Liver (tissue), 9 donors: ENCODE measurements around the gene B3GNT5. TPM values are rescaled to one million over a fixed set of nuclear protein-coding genes. Genes with fewer than 3 reads are reported as not detected.

Experiments
- DNase-seq: peaks from one replicate; pipeline ENCODE4 v3.0.0-alpha.2; 2017; ENCODE audit warnings: low spot score
- H3K27ac ChIP-seq, 2 donors: one replicate each; pipeline ENCODE4 v1.7.0; 2013; ENCODE audit warnings: inconsistent platforms in 2 of 2, low read length in 2 of 2, control low read depth in 1 of 2, low read depth in 1 of 2, mild to moderate bottlenecking in 1 of 2
- H3K27me3 ChIP-seq, 4 donors: one replicate each; pipeline versions ENCODE4 v1.6.1 to v1.7.0; 2013; ENCODE audit warnings: low read length in 3 of 4, inconsistent platforms in 1 of 4, mild to moderate bottlenecking in 1 of 4, moderate library complexity in 1 of 4; ENCODE audit not compliant: control insufficient read depth in 4 of 4, insufficient read depth in 4 of 4
- H3K36me3 ChIP-seq, 4 donors: one replicate each; pipeline versions ENCODE4 v1.6.1 to v1.7.0; 2013; ENCODE audit warnings: low read length in 3 of 4, mild to moderate bottlenecking in 3 of 4, low read depth in 1 of 4, moderate library complexity in 1 of 4; ENCODE audit not compliant: control insufficient read depth in 4 of 4, insufficient read depth in 3 of 4
- H3K4me1 ChIP-seq, 4 donors: one replicate each; pipeline versions ENCODE4 v1.6.1 to v1.7.0; 2013; ENCODE audit warnings: low read length in 3 of 4, mild to moderate bottlenecking in 3 of 4, moderate library complexity in 1 of 4; ENCODE audit not compliant: control insufficient read depth in 4 of 4, insufficient read depth in 4 of 4
- H3K4me3 ChIP-seq, 3 donors: one replicate each; pipeline versions ENCODE4 v1.6.1 to v1.7.0; 2013; ENCODE audit warnings: low read length in 3 of 3, control low read depth in 1 of 3, low read depth in 1 of 3, mild to moderate bottlenecking in 1 of 3
- H3K9ac ChIP-seq, 2 donors: one replicate each; pipeline ENCODE4 v1.7.0; 2013; ENCODE audit warnings: low read length in 2 of 2, mild to moderate bottlenecking in 2 of 2, moderate library complexity in 2 of 2, control low read depth in 1 of 2, low read depth in 1 of 2
- H3K9me3 ChIP-seq, 4 donors: one replicate each; pipeline versions ENCODE4 v1.6.1 to v1.7.0; 2013; ENCODE audit warnings: low read length in 3 of 4; ENCODE audit not compliant: control insufficient read depth in 4 of 4
- EGR1 ChIP-seq, 2 donors: IDR thresholded peaks; 2 replicates each; pipeline ENCODE4 v1.6.1; 2016 to 2018; ENCODE audit warnings: antibody characterized with exemption in 2 of 2, low read depth in 2 of 2
- FOXA2 ChIP-seq: IDR thresholded peaks from 2 replicates; pipeline ENCODE4 v1.6.1; 2016; ENCODE audit warnings: antibody characterized with exemption
- GABPA ChIP-seq, 2 donors: IDR thresholded peaks in 1 of 2; conservative IDR thresholded peaks in 1 of 2; 2 replicates each; pipeline ENCODE4 v1.6.1; 2016; ENCODE audit warnings: antibody characterized with exemption in 2 of 2, mild to moderate bottlenecking in 1 of 2, moderate library complexity in 1 of 2
- HNF4A ChIP-seq, 2 donors: conservative IDR thresholded peaks; 2 replicates each; pipeline ENCODE4 v1.6.1; 2016; ENCODE audit warnings: antibody characterized with exemption in 2 of 2, mild to moderate bottlenecking in 2 of 2
- HNF4G ChIP-seq: IDR thresholded peaks from 2 replicates; pipeline ENCODE4 v1.6.1; 2016; ENCODE audit warnings: antibody characterized with exemption
- JUND ChIP-seq, 2 donors: IDR thresholded peaks; 2 replicates each; pipeline ENCODE4 v1.6.1; 2016; ENCODE audit warnings: antibody characterized with exemption in 2 of 2
- NR2F2 ChIP-seq: IDR thresholded peaks from 2 replicates; pipeline ENCODE4 v1.6.1; 2016; ENCODE audit warnings: antibody characterized with exemption
- RXRA ChIP-seq, 2 donors: IDR thresholded peaks; 2 replicates each; pipeline ENCODE4 v1.6.1; 2017 to 2018; ENCODE audit warnings: antibody characterized with exemption in 2 of 2, mild to moderate bottlenecking in 1 of 2
- SP1 ChIP-seq: IDR thresholded peaks from 2 replicates; pipeline ENCODE4 v1.6.1; 2018; ENCODE audit warnings: antibody characterized with exemption, mild to moderate bottlenecking
- TAF1 ChIP-seq: conservative IDR thresholded peaks from 2 replicates; pipeline ENCODE4 v1.6.1; 2016; ENCODE audit warnings: antibody characterized with exemption, mild to moderate bottlenecking
- YY1 ChIP-seq: IDR thresholded peaks from 2 replicates; pipeline ENCODE4 v1.6.1; 2016; ENCODE audit warnings: antibody characterized with exemption, mild to moderate bottlenecking
- WGBS: extraction: QIAGEN DNeasy Blood & Tissue Kit; methylation state at CpG from one replicate; pipeline ENCODE4 v1.1.7; 2013; 5-methylcytosine and 5-hydroxymethylcytosine counted together
- polyA plus RNA-seq, 2 donors: library from polyadenylated mRNA; stranded (reverse) in 1 of 2; unstranded in 1 of 2; fragments of 200-250 nt in 1 of 2; fragments of >200 nt in 1 of 2; fragmentation: Nextera tagmentation in 1 of 2; extraction: Ambion mirVana in 1 of 2; gene quantifications; one replicate each; pipeline versions ENCODE4 v1.2.1 to v1.2.3, GENCODE V29; 2013 to 2015
- total RNA-seq, 2 donors: library from RNA; depleted of rRNA; stranded (reverse); fragments of >200 nt; gene quantifications; one replicate each; pipeline ENCODE4 v1.2.3, GENCODE V29; 2014
- TF ChIP-seq, protein P1 (sequence below): fragments of 150-350 bp; IDR thresholded peaks from 2 replicates; pipeline ENCODE4 v1.5.1; 2017; ENCODE audit warnings: improper control_type of control experiment, low read depth, low read length; ENCODE audit not compliant: missing input control
- TF ChIP-seq, protein P2 (sequence below): IDR thresholded peaks from 2 replicates; pipeline ENCODE4 v1.6.1; 2016; ENCODE audit warnings: antibody characterized with exemption, mild to moderate bottlenecking
- TF ChIP-seq, protein P3 (sequence below): IDR thresholded peaks from 2 replicates; pipeline ENCODE4 v1.6.1; 2016; ENCODE audit warnings: antibody characterized with exemption
- TF ChIP-seq, protein P4 (sequence below): IDR thresholded peaks from 2 replicates; pipeline ENCODE4 v1.6.1; 2016; ENCODE audit warnings: antibody characterized with exemption
- donor health status: healthy.
- donor health status: healthy.
- donor health status: healthy.
- donor health status: healthy.
- donor health status: healthy.

Gene B3GNT5
- total and polyA plus RNA-seq, 4 donors: 0.22 to 1.8 (median 0.53) TPM

DNA sequence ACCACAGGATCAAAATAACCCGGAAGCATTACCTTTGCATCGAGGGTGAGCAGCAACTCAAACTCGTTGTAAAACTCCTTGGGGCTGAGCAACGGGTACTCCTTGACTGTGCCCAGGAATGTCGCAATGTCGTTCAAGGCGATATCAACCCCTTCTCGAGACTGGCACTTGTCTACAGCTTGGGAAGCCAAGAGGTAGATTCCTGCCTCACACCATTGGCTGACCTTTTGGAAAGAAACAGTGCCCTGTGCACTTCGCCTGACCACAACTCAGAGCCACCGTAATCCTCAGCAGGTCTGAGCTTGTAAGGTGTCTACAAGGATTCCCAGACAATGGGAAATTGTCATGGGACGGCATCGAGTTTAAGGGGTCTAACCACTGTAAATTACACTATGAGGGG lies 43.9 kb downstream of the B3GNT5 start:
- Histone ChIP-seq H3K4me1 (peaks cover 0 to 3% (median under 1%) of the 10 kb centered on the region in 4 donors), H3K27ac (no peak overlapping the region), H3K9ac (no peak overlapping the region), H3K9me3 (no peaks in the 10 kb centered on the region), H3K4me3 (no peak overlapping the region), H3K27me3 (no peaks in the 10 kb centered on the region), H3K36me3 (no peaks in the 10 kb centered on the region)
- DNase-seq: no peak
- TF ChIP-seq EGR1 (IDR thresholded peaks at IDR 0.05; ENCODE audit: low read depth in 2 of 2) (no peak), SP1 (no peak), GABPA (IDR thresholded peaks at IDR 0.05 in 1 of 2, conservative IDR thresholded peaks at IDR 0.05 in 1 of 2) (no peak), RXRA (IDR thresholded peaks at IDR 0.05) (no peak)
- TF ChIP-seq, protein P1, sequence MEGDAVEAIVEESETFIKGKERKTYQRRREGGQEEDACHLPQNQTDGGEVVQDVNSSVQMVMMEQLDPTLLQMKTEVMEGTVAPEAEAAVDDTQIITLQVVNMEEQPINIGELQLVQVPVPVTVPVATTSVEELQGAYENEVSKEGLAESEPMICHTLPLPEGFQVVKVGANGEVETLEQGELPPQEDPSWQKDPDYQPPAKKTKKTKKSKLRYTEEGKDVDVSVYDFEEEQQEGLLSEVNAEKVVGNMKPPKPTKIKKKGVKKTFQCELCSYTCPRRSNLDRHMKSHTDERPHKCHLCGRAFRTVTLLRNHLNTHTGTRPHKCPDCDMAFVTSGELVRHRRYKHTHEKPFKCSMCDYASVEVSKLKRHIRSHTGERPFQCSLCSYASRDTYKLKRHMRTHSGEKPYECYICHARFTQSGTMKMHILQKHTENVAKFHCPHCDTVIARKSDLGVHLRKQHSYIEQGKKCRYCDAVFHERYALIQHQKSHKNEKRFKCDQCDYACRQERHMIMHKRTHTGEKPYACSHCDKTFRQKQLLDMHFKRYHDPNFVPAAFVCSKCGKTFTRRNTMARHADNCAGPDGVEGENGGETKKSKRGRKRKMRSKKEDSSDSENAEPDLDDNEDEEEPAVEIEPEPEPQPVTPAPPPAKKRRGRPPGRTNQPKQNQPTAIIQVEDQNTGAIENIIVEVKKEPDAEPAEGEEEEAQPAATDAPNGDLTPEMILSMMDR: no peak
- TF ChIP-seq, protein P2, sequence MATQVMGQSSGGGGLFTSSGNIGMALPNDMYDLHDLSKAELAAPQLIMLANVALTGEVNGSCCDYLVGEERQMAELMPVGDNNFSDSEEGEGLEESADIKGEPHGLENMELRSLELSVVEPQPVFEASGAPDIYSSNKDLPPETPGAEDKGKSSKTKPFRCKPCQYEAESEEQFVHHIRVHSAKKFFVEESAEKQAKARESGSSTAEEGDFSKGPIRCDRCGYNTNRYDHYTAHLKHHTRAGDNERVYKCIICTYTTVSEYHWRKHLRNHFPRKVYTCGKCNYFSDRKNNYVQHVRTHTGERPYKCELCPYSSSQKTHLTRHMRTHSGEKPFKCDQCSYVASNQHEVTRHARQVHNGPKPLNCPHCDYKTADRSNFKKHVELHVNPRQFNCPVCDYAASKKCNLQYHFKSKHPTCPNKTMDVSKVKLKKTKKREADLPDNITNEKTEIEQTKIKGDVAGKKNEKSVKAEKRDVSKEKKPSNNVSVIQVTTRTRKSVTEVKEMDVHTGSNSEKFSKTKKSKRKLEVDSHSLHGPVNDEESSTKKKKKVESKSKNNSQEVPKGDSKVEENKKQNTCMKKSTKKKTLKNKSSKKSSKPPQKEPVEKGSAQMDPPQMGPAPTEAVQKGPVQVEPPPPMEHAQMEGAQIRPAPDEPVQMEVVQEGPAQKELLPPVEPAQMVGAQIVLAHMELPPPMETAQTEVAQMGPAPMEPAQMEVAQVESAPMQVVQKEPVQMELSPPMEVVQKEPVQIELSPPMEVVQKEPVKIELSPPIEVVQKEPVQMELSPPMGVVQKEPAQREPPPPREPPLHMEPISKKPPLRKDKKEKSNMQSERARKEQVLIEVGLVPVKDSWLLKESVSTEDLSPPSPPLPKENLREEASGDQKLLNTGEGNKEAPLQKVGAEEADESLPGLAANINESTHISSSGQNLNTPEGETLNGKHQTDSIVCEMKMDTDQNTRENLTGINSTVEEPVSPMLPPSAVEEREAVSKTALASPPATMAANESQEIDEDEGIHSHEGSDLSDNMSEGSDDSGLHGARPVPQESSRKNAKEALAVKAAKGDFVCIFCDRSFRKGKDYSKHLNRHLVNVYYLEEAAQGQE: no peak
- WGBS: 94% methylated on average over 12 of the region's 12 CpGs

DNA sequence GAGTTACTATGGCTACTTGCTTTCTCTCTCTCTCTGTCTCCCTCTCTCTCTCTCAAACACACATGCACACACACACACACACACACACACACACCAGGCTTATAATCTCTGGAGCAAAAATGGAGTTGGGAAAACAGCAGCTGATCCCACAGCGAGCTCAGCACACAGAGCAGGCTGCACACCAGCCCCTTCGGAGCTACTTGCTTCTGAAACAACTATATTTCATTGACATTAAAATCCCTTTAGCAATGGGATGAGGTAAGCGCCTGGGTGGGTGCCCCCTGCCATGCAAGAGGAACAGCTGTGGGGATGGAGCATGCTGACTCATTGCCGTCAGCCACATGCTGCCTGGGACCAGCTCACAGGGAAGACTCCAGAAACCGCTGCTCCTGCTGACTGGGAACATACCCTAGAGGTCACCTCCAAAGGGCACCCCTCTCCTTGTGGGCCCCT lies 45.7 kb downstream of the B3GNT5 start:
- H3K9ac ChIP-seq: no peak overlapping the region
- peaks cover 0 to 3% (median 0%) of the 10 kb centered on the region in 4 donors for H3K4me1 ChIP-seq
- WGBS: 84% methylated on average over 5 of the region's 5 CpGs
- H3K27ac ChIP-seq: no peak overlapping the region
- TF ChIP-seq HNF4A (conservative IDR thresholded peaks at IDR 0.05): no peak
- TF ChIP-seq, protein P3, sequence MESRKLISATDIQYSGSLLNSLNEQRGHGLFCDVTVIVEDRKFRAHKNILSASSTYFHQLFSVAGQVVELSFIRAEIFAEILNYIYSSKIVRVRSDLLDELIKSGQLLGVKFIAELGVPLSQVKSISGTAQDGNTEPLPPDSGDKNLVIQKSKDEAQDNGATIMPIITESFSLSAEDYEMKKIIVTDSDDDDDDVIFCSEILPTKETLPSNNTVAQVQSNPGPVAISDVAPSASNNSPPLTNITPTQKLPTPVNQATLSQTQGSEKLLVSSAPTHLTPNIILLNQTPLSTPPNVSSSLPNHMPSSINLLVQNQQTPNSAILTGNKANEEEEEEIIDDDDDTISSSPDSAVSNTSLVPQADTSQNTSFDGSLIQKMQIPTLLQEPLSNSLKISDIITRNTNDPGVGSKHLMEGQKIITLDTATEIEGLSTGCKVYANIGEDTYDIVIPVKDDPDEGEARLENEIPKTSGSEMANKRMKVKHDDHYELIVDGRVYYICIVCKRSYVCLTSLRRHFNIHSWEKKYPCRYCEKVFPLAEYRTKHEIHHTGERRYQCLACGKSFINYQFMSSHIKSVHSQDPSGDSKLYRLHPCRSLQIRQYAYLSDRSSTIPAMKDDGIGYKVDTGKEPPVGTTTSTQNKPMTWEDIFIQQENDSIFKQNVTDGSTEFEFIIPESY: no peak
- TF ChIP-seq NR2F2: no peak
- TF ChIP-seq EGR1 (IDR thresholded peaks at IDR 0.05; ENCODE audit: low read depth in 2 of 2): no peak
- TF ChIP-seq, protein P2: no peak
- no peak for TF ChIP-seq YY1
- TF ChIP-seq, protein P4, sequence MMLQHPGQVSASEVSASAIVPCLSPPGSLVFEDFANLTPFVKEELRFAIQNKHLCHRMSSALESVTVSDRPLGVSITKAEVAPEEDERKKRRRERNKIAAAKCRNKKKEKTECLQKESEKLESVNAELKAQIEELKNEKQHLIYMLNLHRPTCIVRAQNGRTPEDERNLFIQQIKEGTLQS: no peak
- TF ChIP-seq FOXA2: no peak
- no peak for TF ChIP-seq SP1
- TF ChIP-seq RXRA (IDR thresholded peaks at IDR 0.05): no peak
- TF ChIP-seq, protein P1: no peak
- no peak for TF ChIP-seq JUND (IDR thresholded peaks at IDR 0.05)
- no peak for TF ChIP-seq HNF4G
- no peak for TF ChIP-seq TAF1
- DNase-seq: no peak
- no peaks in the 10 kb centered on the region for H3K36me3 ChIP-seq
- H3K27me3 ChIP-seq: no peaks in the 10 kb centered on the region
- H3K9me3 ChIP-seq: no peaks in the 10 kb centered on the region
- H3K4me3 ChIP-seq: no peak overlapping the region
